ENCODE data around the gene MEGF9.

- TF ChIP-seq, protein P1, sequence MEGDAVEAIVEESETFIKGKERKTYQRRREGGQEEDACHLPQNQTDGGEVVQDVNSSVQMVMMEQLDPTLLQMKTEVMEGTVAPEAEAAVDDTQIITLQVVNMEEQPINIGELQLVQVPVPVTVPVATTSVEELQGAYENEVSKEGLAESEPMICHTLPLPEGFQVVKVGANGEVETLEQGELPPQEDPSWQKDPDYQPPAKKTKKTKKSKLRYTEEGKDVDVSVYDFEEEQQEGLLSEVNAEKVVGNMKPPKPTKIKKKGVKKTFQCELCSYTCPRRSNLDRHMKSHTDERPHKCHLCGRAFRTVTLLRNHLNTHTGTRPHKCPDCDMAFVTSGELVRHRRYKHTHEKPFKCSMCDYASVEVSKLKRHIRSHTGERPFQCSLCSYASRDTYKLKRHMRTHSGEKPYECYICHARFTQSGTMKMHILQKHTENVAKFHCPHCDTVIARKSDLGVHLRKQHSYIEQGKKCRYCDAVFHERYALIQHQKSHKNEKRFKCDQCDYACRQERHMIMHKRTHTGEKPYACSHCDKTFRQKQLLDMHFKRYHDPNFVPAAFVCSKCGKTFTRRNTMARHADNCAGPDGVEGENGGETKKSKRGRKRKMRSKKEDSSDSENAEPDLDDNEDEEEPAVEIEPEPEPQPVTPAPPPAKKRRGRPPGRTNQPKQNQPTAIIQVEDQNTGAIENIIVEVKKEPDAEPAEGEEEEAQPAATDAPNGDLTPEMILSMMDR (IDR thresholded peaks at IDR 0.05): no peak
- no peak for TF ChIP-seq POLR2A (IDR thresholded peaks at IDR 0.05)
These were observed 9.3 kb upstream of the MEGF9 start for GRCh38 chr9:120723565-120723964.

All from gastroesophageal sphincter (tissue), 3 donors.